K562 (cell line): ENCODE results near the gene PACS1. TPM values are rescaled to one million over a fixed set of nuclear protein-coding genes. Genes with fewer than 3 reads are reported as not detected.

Source experiments
- ATAC-seq: fragments of 200-7000 bp; cut with Tn5 transposase; 3 replicates; pipeline ENCODE4 v1.9.1; 2020; ENCODE audit warnings: moderate library complexity
- BruUV-seq: library from RNA; stranded (reverse); fragments of 400-500 nt; replicated peaks from 2 replicates; lab custom pipeline; 2021; lab: Mats Ljungman, UMichigan
- CTCF ChIA-PET: fragments of 300-600 bp; formaldehyde crosslinking; extraction: SDS; loops from one replicate; lab custom pipeline; 2021; ENCODE audit warnings: low intra/inter-chr PET ratio; lab: Yijun Ruan, JAX
- POLR2A ChIA-PET: fragments of 300-600, 350-650 bp; sonication (Branson Sonifier 250); formaldehyde crosslinking; extraction: SDS; loops from one replicate; lab custom pipeline; 2021; ENCODE audit warnings: antibody characterized with exemption, inconsistent platforms; lab: Yijun Ruan, JAX
- DNase-seq, 4 experiments: peaks; one replicate each; pipeline versions ENCODE4 v3.0.0 to v3.0.0-alpha.2; 2011 to 2018; ENCODE audit warnings: low spot score in 3 of 4, mixed read lengths in 3 of 4; ENCODE audit errors: extremely low read depth in 1 of 4
- FAIRE-seq: peaks from 2 replicates; lab custom pipeline; 2011; peaks lifted over from hg19 to GRCh38; lab: Jason Lieb, UNC
- H2AFZ ChIP-seq: 2 replicates; pipeline ENCODE4 v1.6.0; 2011; ENCODE audit warnings: low read depth, low read length, control low read depth, inconsistent platforms
- H3K27ac ChIP-seq: fragments of 200-600 bp; 3 replicates; pipeline ENCODE4 v1.8.0; 2011; ENCODE audit warnings: low read depth, mild to moderate bottlenecking, control low read depth, inconsistent platforms, low read length, moderate library complexity, mixed read lengths; ENCODE audit errors: extremely low read depth
- H3K27me3 ChIP-seq, 2 experiments: fragments of 300-600 bp in 1 of 2; 2 replicates in 1 of 2; 3 replicates in 1 of 2; pipeline versions ENCODE4 v1.6.0 to v1.8.0; 2011; ENCODE audit warnings: inconsistent platforms in 2 of 2, low read length in 2 of 2, mild to moderate bottlenecking in 1 of 2, mixed read lengths in 1 of 2, moderate library complexity in 1 of 2; ENCODE audit not compliant: control insufficient read depth in 2 of 2, insufficient read depth in 2 of 2
- H3K36me3 ChIP-seq: fragments of 300-600 bp; 3 replicates; pipeline ENCODE4 v1.8.0; 2011; ENCODE audit warnings: mild to moderate bottlenecking, low read length, inconsistent platforms; ENCODE audit not compliant: control insufficient read depth, insufficient read depth
- H3K4me1 ChIP-seq, 2 experiments: fragments of 200-600 bp in 1 of 2; replicated peaks in 1 of 2; 2 replicates in 1 of 2; 3 replicates in 1 of 2; pipeline versions ENCODE4 v1.5.1 to v1.8.0; 2011; ENCODE audit warnings: inconsistent platforms in 2 of 2, low read length in 2 of 2, mild to moderate bottlenecking in 1 of 2, mixed read lengths in 1 of 2, moderate library complexity in 1 of 2; ENCODE audit not compliant: control insufficient read depth in 2 of 2, insufficient read depth in 2 of 2
- H3K4me2 ChIP-seq: 2 replicates; pipeline ENCODE4 v1.6.1; 2011; ENCODE audit warnings: low read length, control low read depth, inconsistent platforms, mixed read lengths; ENCODE audit not compliant: insufficient read depth
- H3K4me3 ChIP-seq: fragments of 200-600 bp; sonication (generic), shearing (Covaris generic); 2 replicates; pipeline ENCODE4 v1.5.1; 2016; ENCODE audit warnings: control low read depth, inconsistent platforms
- H3K79me2 ChIP-seq: fragments of 200-600 bp; 3 replicates; pipeline ENCODE4 v1.8.0; 2011; ENCODE audit warnings: low read length, inconsistent platforms; ENCODE audit not compliant: control insufficient read depth, insufficient read depth
- H3K9ac ChIP-seq, 2 experiments: 2 replicates each; pipeline versions ENCODE4 v1.6.0 to v1.6.1; 2011; ENCODE audit warnings: low read depth in 2 of 2, low read length in 2 of 2, control low read depth in 1 of 2, inconsistent platforms in 1 of 2, mild to moderate bottlenecking in 1 of 2, mixed read lengths in 1 of 2; ENCODE audit not compliant: insufficient read depth in 1 of 2
- H3K9me1 ChIP-seq: one replicate; pipeline ENCODE4 v1.6.0; 2011; ENCODE audit warnings: inconsistent platforms, mild to moderate bottlenecking, low read length, moderate library complexity; ENCODE audit not compliant: control insufficient read depth, insufficient read depth
- H3K9me3 ChIP-seq: replicated peaks from 2 replicates; pipeline ENCODE4 v1.5.1; 2011; ENCODE audit warnings: low read depth, low read length, inconsistent platforms; ENCODE audit not compliant: control insufficient read depth, insufficient read depth
- H4K20me1 ChIP-seq: replicated peaks from 2 replicates; pipeline ENCODE4 v1.6.1; 2011; ENCODE audit warnings: low read length, inconsistent platforms, mixed read lengths; ENCODE audit not compliant: control insufficient read depth, insufficient read depth
- CHCHD3 ChIP-seq: fragments of 250-450 bp; sonication (Bioruptor Pico); IDR thresholded peaks from 2 replicates; pipeline ENCODE4 v2.1.2; 2022; ENCODE audit warnings: mild to moderate bottlenecking
- HMG20B ChIP-seq: fragments of 250-450 bp; sonication (Bioruptor Pico); IDR thresholded peaks from 2 replicates; pipeline ENCODE4 v1.5.0; 2021; ENCODE audit warnings: mild to moderate bottlenecking
- HNRNPK ChIP-seq: fragments of 200-400 bp; formaldehyde crosslinking; IDR thresholded peaks from one replicate; pipeline ENCODE4 v1.6.1; 2018; ENCODE audit warnings: mild to moderate bottlenecking, low read depth, low read length; ENCODE audit not compliant: poor library complexity, severe bottlenecking
- KLF16 ChIP-seq: IDR thresholded peaks from 2 replicates; pipeline ENCODE4 v1.6.1; 2016; ENCODE audit warnings: antibody characterized with exemption
- SAFB ChIP-seq: fragments of 200-400 bp; formaldehyde crosslinking; IDR thresholded peaks from 2 replicates; pipeline ENCODE4 v1.6.1; 2017; ENCODE audit warnings: low read depth, low read length, borderline replicate concordance
- SIN3A ChIP-seq, 2 experiments: fragments of 150-350 bp in 1 of 2; IDR thresholded peaks; 2 replicates each; pipeline ENCODE4 v1.6.1; 2011 to 2016; ENCODE audit warnings: borderline replicate concordance in 2 of 2, low read depth in 2 of 2, low read length in 2 of 2, mild to moderate bottlenecking in 2 of 2, moderate library complexity in 2 of 2; ENCODE audit not compliant: control insufficient read depth in 1 of 2
- TCF3 ChIP-seq: sonication (generic); formaldehyde crosslinking; IDR thresholded peaks from 2 replicates; pipeline ENCODE4 v1.4.0; 2020; ENCODE audit warnings: mild to moderate bottlenecking, missing genetic modification reagents
- UBTF ChIP-seq, 2 experiments: IDR thresholded peaks; 2 replicates each; pipeline ENCODE4 v1.6.1; 2012; ENCODE audit warnings: improper control_type of control experiment in 2 of 2, low read depth in 2 of 2, low read length in 2 of 2, borderline replicate concordance in 1 of 2
- ZNF407 ChIP-seq: fragments of 450-650 bp; IDR thresholded peaks from 2 replicates; pipeline ENCODE4 v1.6.1; 2016; ENCODE audit warnings: low read depth
- WGBS: fragments of 100-300 bp; shearing (Covaris generic); methylation state at CpG from one replicate; pipeline ENCODE4 v1.1.6; 2016; ENCODE audit warnings: low coverage, mixed read lengths; ENCODE audit not compliant: insufficient coverage; ENCODE audit errors: missing lambda C conversion rate; 5-methylcytosine and 5-hydroxymethylcytosine counted together
- in situ Hi-C: fragments of 300-500 bp; cut with MboI; formaldehyde crosslinking; loops from 4 replicates; pipeline ENCODE4 v1.15.0; 2018; ENCODE audit warnings: inconsistent platforms, mixed read lengths
- intact Hi-C: fragments of 100-400 bp; cut with micrococcal nuclease; formaldehyde crosslinking; loops from 2 replicates; pipeline ENCODE4 v1.14.2; 2022
- polyA plus RNA-seq, 8 experiments: library from polyadenylated mRNA; depleted of rRNA in 4 of 8; stranded (reverse) in 5 of 8; unstranded in 3 of 8; fragments of >200 nt; fragmentation: Nextera tagmentation in 2 of 8; fragmentation: Illumina TruSeq in 1 of 8; extraction: Ambion mirVana in 2 of 8; extraction: Trizol in 1 of 8; gene quantifications; 2 replicates each; pipeline versions ENCODE4 v1.2.1 to v1.2.3, GENCODE V29; 2011 to 2014; ENCODE audit warnings: inconsistent platforms in 1 of 8, missing spikeins in 1 of 8
- total RNA-seq, 7 experiments: library from RNA; depleted of rRNA in 6 of 7; stranded (reverse); fragments of >200 nt in 6 of 7; fragmentation: Illumina TruSeq in 2 of 7; extraction: Trizol in 2 of 7; gene quantifications; 2 replicates each; pipeline versions ENCODE4 v1.2.1 to v1.2.3, GENCODE V29; 2011 to 2021; ENCODE audit warnings: low replicate concordance in 1 of 7
- TF ChIP-seq, protein P1 (sequence below): fragments of 450-650 bp; IDR thresholded peaks from one replicate; pipeline ENCODE4 v1.6.1; 2018; ENCODE audit warnings: mild to moderate bottlenecking, moderate library complexity; ENCODE audit not compliant: partially characterized antibody

The PACS1 gene
- total and polyA plus RNA-seq, 9 of the 15 experiments (the other 6 are each of a cell fraction or from before 2014, with no cell fraction given) = 0.34 to 28.1 (median 8.5) TPM

GRCh38 chr11:66111158-66111557 is 41.1 kb downstream of the PACS1 start:
- intact Hi-C loops (no loop called here), in situ Hi-C loops (no loop called here)
- peaks cover 9 to 21% of the 10 kb centered on the region in 2 experiments; a peak in 4 of 5 replicates for H3K4me1 ChIP-seq
- no peak for TF ChIP-seq SIN3A (IDR thresholded peaks at IDR 0.05; ENCODE audit: borderline replicate concordance in 2 of 2, control insufficient read depth in 1 of 2, low read depth in 2 of 2, low read length in 2 of 2)
- TF ChIP-seq, protein P1, sequence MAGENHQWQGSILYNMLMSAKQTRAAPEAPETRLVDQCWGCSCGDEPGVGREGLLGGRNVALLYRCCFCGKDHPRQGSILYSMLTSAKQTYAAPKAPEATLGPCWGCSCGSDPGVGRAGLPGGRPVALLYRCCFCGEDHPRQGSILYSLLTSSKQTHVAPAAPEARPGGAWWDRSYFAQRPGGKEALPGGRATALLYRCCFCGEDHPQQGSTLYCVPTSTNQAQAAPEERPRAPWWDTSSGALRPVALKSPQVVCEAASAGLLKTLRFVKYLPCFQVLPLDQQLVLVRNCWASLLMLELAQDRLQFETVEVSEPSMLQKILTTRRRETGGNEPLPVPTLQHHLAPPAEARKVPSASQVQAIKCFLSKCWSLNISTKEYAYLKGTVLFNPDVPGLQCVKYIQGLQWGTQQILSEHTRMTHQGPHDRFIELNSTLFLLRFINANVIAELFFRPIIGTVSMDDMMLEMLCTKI = no peak
- TF ChIP-seq CHCHD3 = no peak
- TF ChIP-seq TCF3 = no peak
- TF ChIP-seq HNRNPK = no peak
- TF ChIP-seq ZNF407 = no peak
- no peak for TF ChIP-seq HMG20B (CRISPR knock-in tag)
- TF ChIP-seq SAFB = no peak
- TF ChIP-seq UBTF (IDR thresholded peaks at IDR 0.05; ENCODE audit: borderline replicate concordance in 1 of 2, low read depth in 2 of 2, low read length in 2 of 2) = no peak
- no peak for TF ChIP-seq KLF16

More at GRCh38 chr11:66111158-66111557, 41.1 kb downstream of the PACS1 start:
- H3K9ac ChIP-seq = no peak overlapping the region
- no peak overlapping the region for H3K4me2 ChIP-seq
- no peak overlapping the region for H3K4me3 ChIP-seq
- no TSS peak for BruUV-seq
- no peaks in the 10 kb centered on the region; the same call in 1 of the 2 replicates for H4K20me1 ChIP-seq
- no peaks in the 10 kb centered on the region for H3K9me3 ChIP-seq
- no peaks in the 10 kb centered on the region for H3K9me1 ChIP-seq
- H3K27me3 ChIP-seq = no peaks in the 10 kb centered on the region
- ChIA-PET POLR2A (interaction anchor here (0.6 kb wide), 1 partner anchor 496 kb away, joined by 3 read pairs; no protein-coding TSS in a partner anchor), CTCF (no interaction called here)
- no peak overlapping the region for H2AFZ ChIP-seq
- no peak for DNase-seq
- no peaks in the 10 kb centered on the region for H3K79me2 ChIP-seq
- ATAC-seq = no peak
- H3K36me3 ChIP-seq = no peaks in the 10 kb centered on the region; the same call in 2 of the 3 replicates
- H3K27ac ChIP-seq = no peak overlapping the region
- WGBS = 85% methylated on average over 3 of the region's 3 CpGs
- FAIRE-seq = no peak
